Measurements from ENCODE around the gene MUS81. TPM values are rescaled to one million over a fixed set of nuclear protein-coding genes. Genes with fewer than 3 reads are reported as not detected.
A peak's percentile ranks its signal among the peaks of the same experiment; 100 is the strongest.

The MUS81 gene
- total and polyA plus RNA-seq, 10 of the 15 experiments (the other 5 are each of a cell fraction or from before 2014, with no cell fraction given): 11.8 to 76.1 (median 48.4) TPM

- CTCF ChIA-PET: interaction anchor here (1.2 to 4.5 kb wide), 2 partner anchors 8 to 120 kb away, joined by 6 to 41 read pairs; partner anchors contain the start of genes CFL1 and MUS81
- no peaks in the 10 kb centered on the region for H3K9me3 ChIP-seq (replicated peaks; ENCODE audit: control insufficient read depth, insufficient read depth, low read length)
- H3K27me3 ChIP-seq (replicated peaks in 1 of 2; ENCODE audit: control insufficient read depth in 2 of 2, insufficient read depth in 2 of 2, low read length in 1 of 2): no peaks in the 10 kb centered on the region
- H3K79me2 ChIP-seq (ENCODE audit: control insufficient read depth, insufficient read depth, low read length): no peaks in the 10 kb centered on the region; the same call in 1 of the 2 replicates
- H3K4me1 ChIP-seq (ENCODE audit: control insufficient read depth, insufficient read depth, low read length): peaks cover 7% of the 10 kb centered on the region
- DNase-seq (ENCODE audit: low read depth, low spot score): no peak
- BruUV-seq (replicated peaks): no TSS peak
- H3K4me3 ChIP-seq: no peak overlapping the region
- WGBS (ENCODE audit: insufficient coverage, insufficient replicate concordance, low lambda C conversion rate, missing lambda C conversion rate): 67% methylated on average over 19 of the region's 19 CpGs
- no peak overlapping the region for H3K27ac ChIP-seq (ENCODE audit: control insufficient read depth, insufficient read depth)
- intact Hi-C loops (cut with micrococcal nuclease; ENCODE audit: unreplicated experiment) (no loop called here), in situ Hi-C loops (cut with MboI) (loop anchor here (25.0 kb wide), 1 partner anchor 1631 kb away; the partner anchor contains the start of genes DNAJC4, FKBP2, NUDT22 and PPP1R14B)
- ATAC-seq: peak; percentile 20; the same call in 1 of the 3 replicates
- H2AFZ ChIP-seq (ENCODE audit: control insufficient read depth, low read depth, low read length): no peak overlapping the region
- RAD21 ChIA-PET (ENCODE audit: unreplicated experiment): no interaction called here
- FAIRE-seq: no peak
- no peaks in the 10 kb centered on the region for H4K20me1 ChIP-seq (ENCODE audit: control insufficient read depth, insufficient read depth)
- no peak overlapping the region for H3K4me2 ChIP-seq (ENCODE audit: control insufficient read depth, insufficient read depth)
- POLR2A ChIA-PET: interaction anchor here (0.6 to 4.5 kb wide), 4 partner anchors 7 to 1240 kb away, joined by 3 to 44 read pairs (median 3); partner anchors contain the start of genes CCDC85B, MUS81 and SNX32
- H3K36me3 ChIP-seq (ENCODE audit: control insufficient read depth in 2 of 2, insufficient read depth in 2 of 2, low read length in 1 of 2): peaks cover 17 to 33% of the 10 kb centered on the region in 2 experiments
- SMC1A ChIA-PET (ENCODE audit: uncharacterized antibody, unreplicated experiment): interaction anchor here (0.6 to 2.3 kb wide), 2 partner anchors 8 to 20 kb away, joined by 3 to 7 read pairs; partner anchors contain the start of genes FIBP and MUS81
- no peak overlapping the region for H3K9ac ChIP-seq (ENCODE audit: control insufficient read depth, insufficient read depth, low read length)
- TF ChIP-seq BMI1 (IDR thresholded peaks at IDR 0.05; ENCODE audit: borderline replicate concordance): no peak
- TF ChIP-seq TCF12 (IDR thresholded peaks at IDR 0.05; ENCODE audit: low read depth, low read length): no peak
- no peak for TF ChIP-seq EGR1 (IDR thresholded peaks at IDR 0.05; ENCODE audit: borderline replicate concordance in 1 of 2, low read depth in 2 of 2, low read length in 2 of 2)
- TF ChIP-seq ZBTB40 (IDR thresholded peaks at IDR 0.05; ENCODE audit: borderline replicate concordance): no peak
- no peak for TF ChIP-seq NFIC (IDR thresholded peaks at IDR 0.05; ENCODE audit: low read depth, low read length)
- TF ChIP-seq MEF2B (IDR thresholded peaks at IDR 0.05; ENCODE audit: partially characterized antibody, poor library complexity, severe bottlenecking): no peak
- no peak for TF ChIP-seq CHD4 (IDR thresholded peaks at IDR 0.05)
- peak; percentile 80 for TF ChIP-seq SIX5 (IDR thresholded peaks at IDR 0.05; ENCODE audit: low read depth, low read length, severe bottlenecking)
- TF ChIP-seq POLR2AphosphoS5 (IDR thresholded peaks at IDR 0.05; ENCODE audit: low read length): 0 out of 2 replicates have a peak, but pooled peaks have one; percentile 25
- TF ChIP-seq RUNX3 (IDR thresholded peaks at IDR 0.05; ENCODE audit: low read length): no peak
- TF ChIP-seq SUZ12 (IDR thresholded peaks at IDR 0.05; ENCODE audit: unreplicated experiment): no peak
- no peak for TF ChIP-seq MTA3 (IDR thresholded peaks at IDR 0.05; ENCODE audit: borderline replicate concordance, low read length)
- TF ChIP-seq MYC (IDR thresholded peaks at IDR 0.05; ENCODE audit: insufficient read depth, insufficient read length, insufficient replicate concordance, low read length, severe bottlenecking): no peak
- no peak for TF ChIP-seq RB1 (IDR thresholded peaks at IDR 0.05; ENCODE audit: borderline replicate concordance)
- TF ChIP-seq GATAD2B (conservative IDR thresholded peaks at IDR 0.05; ENCODE audit: low read depth): no peak
- no peak for TF ChIP-seq ESRRA (IDR thresholded peaks at IDR 0.05; ENCODE audit: low read length)
- TF ChIP-seq CREM (IDR thresholded peaks at IDR 0.05; ENCODE audit: low read depth): no peak
- TF ChIP-seq ZNF384 (IDR thresholded peaks at IDR 0.05; ENCODE audit: borderline replicate concordance, low read depth, low read length): no peak
- no peak for TF ChIP-seq ELK1 (IDR thresholded peaks at IDR 0.05; ENCODE audit: low read depth, low read length)
Observed at GRCh38 chr11:65868076-65868667, 7.9 kb downstream of the MUS81 start.
